GM19193 (cell line): ENCODE data around the gene IHH.

Source experiments
- POLR2A ChIP-seq: IDR thresholded peaks from 4 replicates; pipeline ENCODE4 v1.6.1; 2011; ENCODE audit not compliant: insufficient read depth, insufficient read length; ENCODE audit errors: extremely low read depth

Gene IHH

DNA sequence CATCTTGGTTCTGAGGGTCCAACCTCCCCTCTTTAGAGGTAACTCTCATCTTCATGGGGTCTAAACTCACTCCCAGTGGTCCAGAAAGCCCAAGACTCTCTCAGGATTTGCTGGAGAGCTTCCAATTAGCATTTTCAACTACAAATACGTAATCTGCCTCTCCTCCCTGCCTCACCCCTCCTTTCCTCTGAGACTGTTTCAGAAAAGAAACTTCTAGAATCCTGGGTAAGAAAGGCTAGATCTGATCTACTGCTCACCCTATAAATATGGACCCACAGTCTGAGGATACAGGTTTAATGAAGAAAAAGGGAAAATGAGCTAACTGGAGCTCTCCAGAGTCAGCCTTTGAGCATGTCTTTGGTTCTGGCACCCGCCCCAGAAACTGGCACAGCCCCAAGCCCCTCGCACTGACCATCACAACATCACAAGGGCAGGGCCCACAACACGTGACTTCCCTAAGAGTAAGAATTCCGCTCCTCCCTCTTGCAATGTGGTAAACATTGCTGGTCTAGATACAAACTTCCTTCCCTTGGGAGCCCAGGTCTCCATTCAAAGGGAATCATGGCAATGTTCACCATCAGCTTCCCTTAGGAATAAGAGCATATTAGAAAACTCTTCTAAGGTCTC is 21.7 kb upstream of the IHH start:
- no peak for TF ChIP-seq POLR2A

DNA sequence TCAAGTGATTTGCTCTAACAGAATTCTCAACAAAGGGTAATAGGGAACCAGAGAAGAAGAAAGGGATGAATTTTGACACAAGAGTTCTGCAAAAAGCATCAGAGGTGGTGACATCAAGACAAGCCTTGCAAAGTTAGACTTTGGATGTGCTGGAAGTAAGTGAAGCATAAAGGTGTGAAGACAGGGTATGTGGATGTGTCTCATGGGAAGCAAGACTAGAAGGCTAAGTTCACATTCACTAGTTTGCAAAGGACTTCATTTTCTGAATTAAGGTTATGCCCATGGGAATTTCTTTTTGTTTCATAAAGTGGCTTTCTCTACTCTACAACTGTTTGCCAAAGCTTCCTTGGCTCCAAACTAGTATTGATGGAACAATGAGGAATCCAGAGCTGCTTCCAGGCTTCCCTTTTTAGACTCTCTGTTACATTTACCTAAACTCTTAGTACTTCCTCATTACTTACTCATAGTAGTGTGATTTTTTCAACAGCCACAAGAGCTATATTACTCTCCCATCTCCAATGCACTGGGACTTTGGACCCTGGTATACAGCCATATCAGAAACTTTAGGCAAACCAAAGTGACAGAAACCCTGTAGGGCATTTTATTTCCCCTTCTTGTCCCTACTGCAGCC is 21.1 kb upstream of the IHH start:
- no peak for TF ChIP-seq POLR2A

DNA sequence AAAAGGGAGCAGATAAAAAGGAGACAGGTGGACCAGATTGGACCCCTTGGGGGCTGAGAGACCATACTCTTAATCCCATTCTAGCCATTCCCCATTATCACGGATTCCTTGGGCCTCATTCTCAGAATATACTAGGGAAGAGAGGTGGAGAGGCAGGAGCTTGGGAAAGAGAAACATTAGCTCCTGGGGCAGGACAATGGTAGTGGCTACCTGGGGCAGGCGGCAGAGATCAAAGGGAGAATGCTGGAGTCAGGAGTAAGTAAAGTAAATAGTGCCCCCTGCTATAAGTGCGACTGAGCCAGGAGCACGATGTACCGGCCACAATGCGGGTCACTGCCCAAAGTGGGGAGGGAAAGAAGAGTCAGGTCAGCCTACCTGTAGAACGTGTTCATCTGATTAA is 20.4 kb upstream of the IHH start:
- no peak for TF ChIP-seq POLR2A

DNA sequence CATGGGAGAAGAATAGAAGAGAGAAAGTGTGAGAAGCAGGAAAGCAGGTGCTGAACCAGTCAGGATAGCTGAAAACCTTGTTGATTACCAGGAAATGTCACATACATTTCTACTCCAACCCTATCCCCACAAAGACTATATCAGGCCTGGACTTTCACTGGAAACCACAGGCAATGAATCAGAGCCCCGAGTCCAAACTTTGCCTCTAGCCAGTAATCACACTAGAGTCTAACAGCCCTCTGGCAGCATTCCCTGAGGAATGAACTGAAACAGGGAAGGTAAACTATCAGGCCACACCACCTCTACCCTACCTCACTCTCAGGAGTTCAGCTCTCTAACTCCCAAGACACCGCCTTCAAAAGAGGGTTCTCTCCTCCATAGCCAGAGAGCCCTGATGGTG is 18.7 kb upstream of the IHH start:
- TF ChIP-seq POLR2A: no peak

DNA sequence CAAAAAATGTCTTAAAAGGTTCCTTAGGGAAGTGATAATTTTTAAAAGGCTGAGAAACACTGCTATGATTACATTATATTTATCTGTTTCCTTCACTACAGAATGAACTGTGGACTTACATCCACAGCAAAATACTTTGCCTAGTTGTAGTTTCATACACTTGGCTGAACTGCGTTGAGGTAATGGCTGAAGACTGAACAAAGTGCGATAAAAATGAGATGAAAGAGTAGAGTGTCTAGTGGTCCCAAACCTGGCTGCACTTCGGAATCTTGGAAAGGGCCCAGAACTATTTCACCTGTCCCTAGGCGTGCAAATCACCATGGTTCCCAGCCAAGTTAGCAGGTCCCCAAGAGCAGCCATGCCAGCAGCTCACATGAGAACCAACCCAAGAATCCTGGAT is 18.2 kb upstream of the IHH start:
- TF ChIP-seq POLR2A: no peak

DNA sequence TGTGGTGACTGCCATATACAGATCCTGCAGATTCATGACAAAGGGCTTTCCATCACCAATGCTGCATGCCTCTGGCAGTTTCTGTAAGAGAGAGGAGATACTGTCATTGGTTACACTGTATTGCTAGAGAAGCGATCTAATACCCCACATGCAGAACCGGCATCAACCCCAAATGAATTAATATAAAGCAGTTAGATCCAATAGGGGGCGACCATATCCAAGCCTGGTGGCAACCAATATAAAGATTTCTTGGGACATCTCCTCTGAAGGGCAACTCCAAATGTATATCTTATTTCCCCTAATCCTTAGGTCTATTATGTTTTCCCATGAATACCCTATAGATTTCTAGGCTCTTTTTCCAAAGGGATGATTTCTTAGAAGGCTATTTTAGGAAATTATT is 17.4 kb upstream of the IHH start:
- no peak for TF ChIP-seq POLR2A

DNA sequence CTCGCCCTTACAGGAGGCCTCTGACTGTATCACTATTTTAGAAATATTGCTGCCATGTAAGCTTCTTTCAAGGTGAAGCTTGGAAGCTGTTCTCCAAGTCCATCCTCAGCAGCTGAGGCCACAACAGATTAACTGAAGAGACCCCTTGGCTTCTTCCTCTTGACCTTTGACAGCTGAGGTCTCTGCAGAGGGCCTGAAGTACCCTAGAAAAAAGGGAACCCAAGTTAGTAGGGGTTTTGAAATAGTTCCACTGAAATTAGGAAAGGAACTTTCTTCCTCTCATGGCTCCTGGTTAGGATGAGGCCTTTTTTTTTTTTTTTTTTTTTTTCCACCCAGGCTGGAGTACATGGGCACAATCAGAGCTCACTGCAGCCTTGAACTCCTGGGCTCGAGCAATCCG is 15.5 kb upstream of the IHH start:
- no peak for TF ChIP-seq POLR2A

DNA sequence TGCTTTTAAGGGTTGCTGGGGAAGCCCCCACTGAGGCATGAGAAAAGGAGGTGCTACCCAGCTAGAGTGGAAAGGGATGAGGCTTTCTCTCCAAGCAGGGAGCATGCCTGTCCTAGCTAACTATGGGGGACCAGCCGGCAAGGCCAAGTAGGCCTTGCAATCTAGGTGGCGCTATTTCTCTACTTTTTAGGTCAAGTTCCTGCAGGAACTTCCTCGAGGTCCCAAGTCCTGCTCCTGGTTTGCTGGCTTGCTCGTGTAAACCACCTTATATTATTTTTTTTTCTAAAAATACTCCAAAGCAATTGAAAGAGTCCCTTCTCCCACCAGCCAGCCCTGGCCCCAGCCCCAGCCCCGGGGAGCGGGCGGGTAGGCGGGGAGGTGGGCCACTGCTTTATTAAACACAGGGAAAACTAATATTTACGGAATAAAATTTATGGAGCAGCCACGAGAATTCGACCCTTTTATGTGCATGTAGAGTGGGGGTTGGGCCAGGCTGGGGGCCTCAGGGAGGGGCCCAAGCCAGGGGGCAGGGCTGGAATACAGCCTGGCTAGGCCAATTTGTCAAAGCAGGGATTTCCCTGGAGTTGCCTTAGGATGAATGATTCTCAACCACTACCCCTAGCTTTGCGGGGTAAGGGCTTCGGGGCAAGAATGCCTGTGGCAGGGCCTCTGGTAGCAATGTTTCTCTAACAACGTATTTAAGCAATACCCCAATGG is 12.8 kb upstream of the IHH start:
- TF ChIP-seq POLR2A: no peak

DNA sequence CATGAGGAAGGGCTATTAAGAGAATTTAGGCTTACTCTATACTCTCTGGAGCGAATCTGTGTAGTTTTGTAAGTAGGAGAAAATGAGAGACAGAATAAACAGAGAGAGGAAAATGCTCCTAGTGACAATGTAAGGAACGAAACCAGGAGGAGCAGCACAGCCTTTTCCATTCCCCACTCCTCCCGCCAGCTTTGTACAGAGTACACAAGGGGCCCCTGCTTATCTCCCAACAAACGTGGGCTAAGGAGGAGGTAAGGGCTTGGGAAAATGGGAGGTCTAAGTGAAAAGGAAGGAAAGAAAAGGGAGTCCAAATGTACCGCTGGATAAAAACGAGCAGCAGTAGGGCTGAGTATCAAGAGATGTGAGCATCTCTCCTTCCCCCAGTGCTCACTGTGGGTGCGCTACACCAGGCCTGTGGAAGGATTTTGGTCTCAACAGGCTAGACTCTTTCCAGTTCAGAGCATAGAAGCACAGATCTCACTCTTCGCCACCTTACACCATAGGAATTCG is 12.1 kb upstream of the IHH start:
- TF ChIP-seq POLR2A: no peak

DNA sequence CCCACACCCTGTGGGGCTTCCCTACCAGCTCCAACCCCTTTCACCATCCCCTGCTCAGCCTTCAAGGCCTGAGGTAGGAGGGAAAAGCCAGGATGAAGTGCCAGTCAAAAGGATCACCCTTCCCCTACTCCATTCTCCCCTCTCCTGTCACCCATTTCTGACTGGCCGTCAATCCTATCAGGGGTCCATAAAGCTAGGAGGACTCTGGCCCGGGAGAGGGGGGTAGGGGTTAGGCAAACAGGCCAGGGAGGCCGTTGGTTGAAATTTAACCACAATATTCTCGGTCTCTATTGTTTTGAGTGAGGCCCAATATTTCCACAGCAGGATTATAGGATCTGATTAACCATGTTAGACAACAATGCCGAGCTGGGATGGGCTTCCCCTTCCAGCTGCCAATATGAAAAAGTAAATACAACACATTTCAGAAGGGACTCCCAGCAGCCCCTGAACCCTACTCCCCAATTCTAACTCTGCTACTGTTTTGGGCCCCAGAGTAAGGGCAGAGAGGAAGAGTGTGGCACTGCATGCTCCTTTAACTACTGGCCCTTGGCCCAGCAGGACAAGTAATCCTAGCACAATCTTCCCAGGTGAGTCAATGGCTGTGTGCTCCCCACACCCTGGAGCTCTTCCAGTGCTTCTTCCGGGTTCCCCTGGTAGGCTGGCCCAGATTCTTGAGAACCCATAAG is 10.6 kb upstream of the IHH start:
- TF ChIP-seq POLR2A: no peak

DNA sequence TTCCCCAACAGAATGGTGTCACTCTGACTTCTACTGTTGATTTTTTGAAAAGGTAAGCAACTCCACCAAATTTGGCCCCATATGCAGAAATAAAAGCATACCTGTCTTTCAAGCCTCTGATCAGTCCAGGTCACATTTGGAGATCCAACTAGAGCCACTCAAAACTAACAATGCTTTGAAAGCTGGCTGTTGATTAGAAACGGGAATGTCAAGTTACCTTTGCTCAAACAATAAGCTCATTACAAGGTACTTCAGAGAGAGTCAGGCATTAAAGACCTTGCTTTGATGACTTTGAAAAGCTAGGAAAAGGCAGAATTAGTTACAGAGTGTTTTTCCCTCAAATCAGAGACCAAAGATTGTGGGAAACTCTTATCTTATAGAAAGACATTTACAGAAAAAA is 4.8 kb upstream of the IHH start:
- TF ChIP-seq POLR2A: no peak

DNA sequence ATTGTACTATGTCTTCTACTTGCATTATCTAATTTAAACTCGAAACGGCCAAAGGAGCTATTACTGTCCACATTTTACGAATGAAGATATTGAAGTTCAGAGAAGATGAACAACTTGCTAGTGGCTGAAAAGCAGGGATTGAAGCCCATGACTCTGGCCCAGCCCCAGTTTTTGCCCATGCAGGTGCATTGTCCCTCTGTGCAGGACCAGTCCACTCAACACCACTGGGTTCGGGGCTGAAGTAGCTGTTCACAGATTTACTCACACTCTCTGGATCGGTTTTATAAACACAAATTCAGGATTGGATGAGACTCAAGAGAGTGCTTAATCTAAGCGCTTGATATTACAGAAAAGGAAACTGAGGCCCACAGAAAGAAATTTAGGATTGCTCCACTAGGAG is 1.4 kb upstream of the IHH start:
- TF ChIP-seq POLR2A: no peak

DNA sequence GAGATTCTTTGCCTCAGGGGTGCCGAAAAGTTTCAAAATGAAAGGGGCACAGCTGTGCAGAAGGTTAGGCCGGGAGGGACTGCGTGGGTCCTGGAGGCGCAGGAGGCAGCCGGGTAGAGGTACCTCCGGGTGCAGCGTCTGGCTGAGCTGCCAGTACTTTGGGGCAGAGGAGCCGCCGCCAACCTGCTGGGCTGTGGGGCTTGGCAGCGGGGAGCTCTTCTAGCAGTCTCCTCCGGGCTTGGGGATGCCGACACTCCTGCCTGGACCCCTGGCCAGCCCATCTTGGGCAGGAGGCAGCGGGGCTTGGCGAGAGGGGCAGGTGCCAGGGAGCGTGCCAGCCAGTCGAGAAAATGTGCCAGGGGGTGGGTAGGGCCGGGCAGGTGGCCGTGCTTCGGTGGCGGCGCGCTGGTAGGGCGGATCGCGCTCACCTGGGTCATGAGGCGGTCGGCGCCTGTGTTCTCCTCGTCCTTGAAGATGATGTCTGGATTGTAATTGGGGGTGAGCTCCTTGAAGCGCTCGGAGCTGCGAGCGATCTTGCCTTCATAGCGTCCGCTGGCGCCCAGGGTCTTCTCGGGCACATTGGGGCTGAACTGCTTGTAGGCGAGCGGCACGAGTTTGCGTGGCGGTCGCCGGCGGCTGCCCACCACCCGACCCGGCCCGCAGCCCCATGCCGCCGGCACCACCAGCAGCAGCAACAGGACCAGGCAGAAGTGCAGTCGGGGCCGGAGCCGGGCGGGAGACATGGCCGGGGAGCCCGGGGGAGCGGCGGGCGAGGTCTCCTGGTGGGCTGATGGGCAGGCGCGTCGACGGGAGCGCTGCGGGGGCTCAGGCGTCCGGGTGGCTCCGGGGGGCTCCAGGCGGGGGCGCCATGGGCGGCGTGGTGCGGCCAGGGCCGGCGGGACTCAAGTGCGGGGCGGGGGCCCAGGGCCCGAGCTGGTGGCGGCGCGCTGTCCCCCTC is 717 bp downstream of the IHH start:
- no peak for TF ChIP-seq POLR2A

DNA sequence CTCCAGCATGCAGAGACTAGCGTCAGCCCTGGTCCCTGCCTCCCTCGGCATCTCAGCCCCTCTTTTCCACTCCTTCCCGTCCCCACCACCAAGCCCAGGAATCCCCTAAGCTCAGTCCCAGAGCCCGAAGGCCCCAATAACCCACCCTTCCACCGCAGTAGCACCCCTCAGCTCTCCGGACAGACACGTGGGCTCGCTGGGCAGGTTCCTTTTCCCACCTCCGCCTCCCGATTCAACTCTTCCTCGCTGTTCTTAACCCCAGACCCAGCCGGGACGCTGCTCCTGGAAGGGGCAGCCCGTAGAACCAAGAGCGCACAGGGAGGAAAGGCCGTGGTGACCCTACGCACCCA is 1.4 kb downstream of the IHH start:
- no peak for TF ChIP-seq POLR2A
